BLaER1 treated with 17β-estradiol and CSF1 and Interleukin-3, amounts not matched to agents 10 nM and 100 nM (cell line): ENCODE results near the gene ADAM12.

ENCODE experiments used
- H3K27ac ChIP-seq, 11 experiments: shearing (Covaris generic); formaldehyde crosslinking; 2 replicates each; pipeline ENCODE4 v1.8.1; 2022
- H3K27me3 ChIP-seq, 11 experiments: shearing (Covaris generic); formaldehyde crosslinking; 2 replicates each; pipeline ENCODE4 v1.8.1; 2022
- H3K36me3 ChIP-seq, 11 experiments: shearing (Covaris generic); formaldehyde crosslinking; 2 replicates each; pipeline ENCODE4 v1.8.1; 2022
- H3K4me1 ChIP-seq, 10 experiments: shearing (Covaris generic); formaldehyde crosslinking; 2 replicates each; pipeline ENCODE4 v1.8.1; 2022
- H3K4me2 ChIP-seq, 11 experiments: shearing (Covaris generic); formaldehyde crosslinking; 2 replicates each; pipeline ENCODE4 v1.8.1; 2022
- H3K4me3 ChIP-seq, 10 experiments: shearing (Covaris generic); formaldehyde crosslinking; 2 replicates each; pipeline ENCODE4 v1.8.1; 2022
- H3K9ac ChIP-seq, 11 experiments: shearing (Covaris generic); formaldehyde crosslinking; 2 replicates each; pipeline ENCODE4 v1.8.1; 2022
- H3K9me3 ChIP-seq, 11 experiments: shearing (Covaris generic); formaldehyde crosslinking; replicated peaks in 1 of 11; 2 replicates each; pipeline ENCODE4 v1.8.1; 2022
- H4K20me1 ChIP-seq, 11 experiments: shearing (Covaris generic); formaldehyde crosslinking; 2 replicates each; pipeline ENCODE4 v1.8.1; 2022
- Cebpa-rat ChIP-seq, 11 experiments: shearing (Covaris generic); IDR thresholded peaks; 2 replicates each; pipeline ENCODE4 v1.8.1; 2022

ADAM12 gene

GRCh38 chr10:126240483-126240882, 147.8 kb downstream of the ADAM12 start:
- no peaks in the 10 kb centered on the region for H3K27me3 ChIP-seq
- H3K4me3 ChIP-seq: no peak overlapping the region
- no peaks in the 10 kb centered on the region for H4K20me1 ChIP-seq
- H3K36me3 ChIP-seq: no peaks in the 10 kb centered on the region
- no peaks in the 10 kb centered on the region for H3K4me1 ChIP-seq
- peaks cover 0 to 12% (median 5%) of the 10 kb centered on the region in 11 experiments; a peak in 12 of 22 replicates for H3K9me3 ChIP-seq
- no peak for TF ChIP-seq Cebpa-rat (IDR thresholded peaks at IDR 0.05)
- H3K9ac ChIP-seq: no peak overlapping the region
- no peak overlapping the region for H3K27ac ChIP-seq
- no peak overlapping the region for H3K4me2 ChIP-seq

GRCh38 chr10:126239844-126240243, 148.4 kb downstream of the ADAM12 start:
- H3K9me3 ChIP-seq: peaks cover 0 to 15% (median 5%) of the 10 kb centered on the region in 11 experiments; a peak in 12 of 22 replicates
- H3K4me2 ChIP-seq: no peak overlapping the region
- no peak overlapping the region for H3K9ac ChIP-seq
- no peak overlapping the region for H3K27ac ChIP-seq
- TF ChIP-seq Cebpa-rat (IDR thresholded peaks at IDR 0.05): no peak
- no peaks in the 10 kb centered on the region for H3K4me1 ChIP-seq
- no peaks in the 10 kb centered on the region for H3K27me3 ChIP-seq
- H3K4me3 ChIP-seq: no peak overlapping the region
- H4K20me1 ChIP-seq: no peaks in the 10 kb centered on the region
- H3K36me3 ChIP-seq: no peaks in the 10 kb centered on the region

GRCh38 chr10:126235979-126236851, 152.1 kb downstream of the ADAM12 start:
- no peak overlapping the region for H3K27ac ChIP-seq
- H3K27me3 ChIP-seq: no peaks in the 10 kb centered on the region

GRCh38 chr10:126235091-126235978, 152.9 kb downstream of the ADAM12 start:
- no peaks in the 10 kb centered on the region for H4K20me1 ChIP-seq
- no peak overlapping the region for H3K4me3 ChIP-seq
- no peaks in the 10 kb centered on the region for H3K4me1 ChIP-seq
- H3K27ac ChIP-seq: no peak overlapping the region
- no peak for TF ChIP-seq Cebpa-rat (IDR thresholded peaks at IDR 0.05)
- no peak overlapping the region for H3K9ac ChIP-seq
- H3K4me2 ChIP-seq: no peak overlapping the region
- H3K27me3 ChIP-seq: no peaks in the 10 kb centered on the region
- peaks cover 0 to 15% (median 5%) of the 10 kb centered on the region in 11 experiments; a peak in 12 of 22 replicates for H3K9me3 ChIP-seq
- no peaks in the 10 kb centered on the region for H3K36me3 ChIP-seq

More at GRCh38 chr10:126235979-126236851, 152.1 kb downstream of the ADAM12 start:
- H3K9me3 ChIP-seq: peaks cover 0 to 15% (median 5%) of the 10 kb centered on the region in 11 experiments; a peak in 12 of 22 replicates
- no peak overlapping the region for H3K4me3 ChIP-seq
- H3K4me2 ChIP-seq: no peak overlapping the region
- no peak for TF ChIP-seq Cebpa-rat (IDR thresholded peaks at IDR 0.05)
- H3K9ac ChIP-seq: no peak overlapping the region
- no peaks in the 10 kb centered on the region for H3K36me3 ChIP-seq
- H4K20me1 ChIP-seq: no peaks in the 10 kb centered on the region
- H3K4me1 ChIP-seq: no peaks in the 10 kb centered on the region

- Histone ChIP-seq H3K4me3 (no peak overlapping the region), H3K9me3 (peaks cover 0 to 15% (median 5%) of the 10 kb centered on the region in 11 experiments; a peak in 12 of 22 replicates), H3K9ac (no peak overlapping the region), H3K4me1 (peaks cover 0 to 7% (median 4%) of the 10 kb centered on the region in 10 experiments; a peak in 11 of 20 replicates), H4K20me1 (no peaks in the 10 kb centered on the region), H3K36me3 (no peaks in the 10 kb centered on the region), H3K27me3 (no peaks in the 10 kb centered on the region), H3K27ac (no peak overlapping the region), H3K4me2 (no peak overlapping the region)
- no peak for TF ChIP-seq Cebpa-rat (IDR thresholded peaks at IDR 0.05)
These were observed 153.6 kb downstream of the ADAM12 start for GRCh38 chr10:126234630-126235029.

- H3K9me3 ChIP-seq: peaks cover 0 to 15% (median 5%) of the 10 kb centered on the region in 11 experiments; a peak in 12 of 22 replicates
- no peak overlapping the region for H3K27ac ChIP-seq
- no peak overlapping the region for H3K4me2 ChIP-seq
- no peaks in the 10 kb centered on the region for H4K20me1 ChIP-seq
- H3K4me1 ChIP-seq: peaks cover 7 to 15% (median 14%) of the 10 kb centered on the region in 10 experiments
- TF ChIP-seq Cebpa-rat (IDR thresholded peaks at IDR 0.05): no peak
- H3K9ac ChIP-seq: no peak overlapping the region
- no peaks in the 10 kb centered on the region for H3K36me3 ChIP-seq
- no peaks in the 10 kb centered on the region for H3K27me3 ChIP-seq
- H3K4me3 ChIP-seq: no peak overlapping the region
These were observed 154.8 kb downstream of the ADAM12 start for GRCh38 chr10:126233182-126234148.

- H3K9ac ChIP-seq: no peak overlapping the region
- peaks cover 0 to 4% (median 0%) of the 10 kb centered on the region in 11 experiments; a peak in 2 of 22 replicates for H3K9me3 ChIP-seq
- H3K27ac ChIP-seq: no peak overlapping the region
- H4K20me1 ChIP-seq: no peaks in the 10 kb centered on the region
- no peaks in the 10 kb centered on the region for H3K27me3 ChIP-seq
- no peaks in the 10 kb centered on the region for H3K36me3 ChIP-seq
- H3K4me2 ChIP-seq: no peak overlapping the region
- TF ChIP-seq Cebpa-rat (IDR thresholded peaks at IDR 0.05): no peak
- H3K4me1 ChIP-seq: peaks cover 7 to 23% (median 15%) of the 10 kb centered on the region in 10 experiments
- H3K4me3 ChIP-seq: no peak overlapping the region
These were observed 157.7 kb downstream of the ADAM12 start for GRCh38 chr10:126230587-126230986.

GRCh38 chr10:126229686-126230085, 158.6 kb downstream of the ADAM12 start:
- Histone ChIP-seq H3K36me3 (no peaks in the 10 kb centered on the region), H3K27ac (no peak overlapping the region), H3K4me2 (peak overlapping the region in 8 of 11 experiments; percentile 4 to 72 (median 33); a peak in 10 of 22 replicates), H4K20me1 (no peaks in the 10 kb centered on the region), H3K9ac (no peak overlapping the region), H3K27me3 (no peaks in the 10 kb centered on the region), H3K4me3 (no peak overlapping the region), H3K9me3 (no peaks in the 10 kb centered on the region; a peak in 1 of 22 replicates), H3K4me1 (peaks cover 7 to 23% (median 15%) of the 10 kb centered on the region in 10 experiments)
- no peak for TF ChIP-seq Cebpa-rat (IDR thresholded peaks at IDR 0.05)
